ENCODE data around the gene GPR108. TPM values are rescaled to one million over a fixed set of nuclear protein-coding genes. Genes with fewer than 3 reads are reported as not detected.

GPR108 gene
- total RNA-seq, 4 donors from 2014 or later: 38.2 to 61.7 (median 48.2) TPM

- H3K4me1 ChIP-seq: no peaks in the 10 kb centered on the region
- DNase-seq (ENCODE audit: extremely low spot score): no peak
- peaks cover 0 to 35% (median 6%) of the 10 kb centered on the region in 4 donors for H3K36me3 ChIP-seq
- H3K27me3 ChIP-seq: peaks cover 0 to 21% (median 0%) of the 10 kb centered on the region in 4 donors
- peaks cover 0 to 11% (median 3%) of the 10 kb centered on the region in 4 donors for H3K9me3 ChIP-seq
- H3K27ac ChIP-seq (replicated peaks in 1 of 4): no peak overlapping the region
- H3K4me3 ChIP-seq: no peak overlapping the region
- intact Hi-C loops (cut with DNase I): no loop called here
- WGBS: 77% methylated on average over 3 of the region's 3 CpGs
- no peak for TF ChIP-seq POLR2A (IDR thresholded peaks at IDR 0.05; ENCODE audit: low read depth)
- TF ChIP-seq EP300 (IDR thresholded peaks at IDR 0.05): no peak
- TF ChIP-seq POLR2AphosphoS5 (IDR thresholded peaks at IDR 0.05): no peak
Observed at GRCh38 chr19:6682607-6683128, 54.7 kb downstream of the GPR108 start.

- H3K27ac ChIP-seq (replicated peaks in 1 of 4): no peak overlapping the region
- peaks cover 0 to 11% (median 3%) of the 10 kb centered on the region in 4 donors for H3K9me3 ChIP-seq
- H3K36me3 ChIP-seq: peaks cover 0 to 27% (median 2%) of the 10 kb centered on the region in 4 donors
- intact Hi-C loops (cut with DNase I): no loop called here
- no peak overlapping the region for H3K4me3 ChIP-seq
- TF ChIP-seq EP300 (IDR thresholded peaks at IDR 0.05) (no peak), POLR2AphosphoS5 (IDR thresholded peaks at IDR 0.05) (no peak)
- H3K27me3 ChIP-seq: peaks cover 0 to 42% (median 0%) of the 10 kb centered on the region in 4 donors
- DNase-seq (ENCODE audit: extremely low spot score): no peak
- WGBS: 86% methylated on average over 1 of the region's 1 CpG
- H3K4me1 ChIP-seq: no peaks in the 10 kb centered on the region
Observed at GRCh38 chr19:6680141-6680540, 57.2 kb downstream of the GPR108 start.

Other genes starting within 250 kb of the GPR108 start
- gene TUBB4A, start 235.3 kb downstream of the GPR108 start, total RNA-seq: 1 to 10 TPM; 1.7 to 4.7 (median 3.4) TPM
- gene TNFSF9, start 206.6 kb downstream of the GPR108 start, total RNA-seq: 1 to 10 TPM in 1 of 4 donors, under 1 TPM in 2, not detected in 1; 0.29 to 2.7 (median 0.45) TPM
- gene CD70, start 146.4 kb downstream of the GPR108 start, total RNA-seq: under 1 TPM in 2 of 4 donors, not detected in 2; 0.52 to 0.84 TPM
- 1 to 10 TPM in 1 of 4 donors, under 1 TPM in 3; 0.42 to 3.0 (median 0.70) TPM for gene TNFSF14, start 67.4 kb downstream of the GPR108 start, total RNA-seq
- gene C3, start 16.9 kb downstream of the GPR108 start, total RNA-seq: 1,000 to 10,000 TPM in 1 of 4 donors, 100 to 1,000 TPM in 3; 393 to 1,020 (median 677) TPM
- 100 to 1,000 TPM in 3 of 4 donors, 10 to 100 TPM in 1; 85.8 to 148 (median 118) TPM for gene TRIP10, start 2.1 kb upstream of the GPR108 start, total RNA-seq
- gene SH2D3A, start 29.9 kb upstream of the GPR108 start, total RNA-seq: under 1 TPM in 2 of 4 donors, not detected in 2; 0.33 to 0.34 TPM
- 1 to 10 TPM; 2.9 to 8.0 (median 4.1) TPM for gene VAV1, start 35.1 kb upstream of the GPR108 start, total RNA-seq
- gene ADGRE1, start 150.0 kb upstream of the GPR108 start, total RNA-seq: under 1 TPM in 2 of 4 donors, not detected in 2; 0.17 to 0.33 TPM